GM23338 (cell line): Measurements from ENCODE around the gene LONRF3. TPM values are rescaled to one million over a fixed set of nuclear protein-coding genes. Genes with fewer than 3 reads are reported as not detected.

ENCODE experiments used
- ATAC-seq: fragments of 200-7000 bp; cut with Tn5 transposase; 3 replicates; pipeline ENCODE4 v1.9.1; 2020
- DNase-seq: peaks from one replicate; pipeline ENCODE4 v3.0.0-alpha.2; 2015; ENCODE audit warnings: low spot score
- H2AFZ ChIP-seq: fragments of 200-600 bp; sonication (generic); 2 replicates; pipeline ENCODE4 v1.8.0; 2016; ENCODE audit warnings: antibody characterized with exemption, mild to moderate bottlenecking, moderate library complexity
- H3F3A ChIP-seq: fragments of 200-600 bp; sonication (generic); replicated peaks from 2 replicates; pipeline ENCODE4 v1.8.0; 2017; ENCODE audit warnings: antibody characterized with exemption, mixed run types, low read depth
- H3K27ac ChIP-seq: fragments of 200-600 bp; sonication (generic); 2 replicates; pipeline ENCODE4 v1.6.1; 2016; ENCODE audit warnings: low read depth
- H3K27me3 ChIP-seq: fragments of 200-600 bp; sonication (generic); 2 replicates; pipeline ENCODE4 v1.8.0; 2016; ENCODE audit warnings: mild to moderate bottlenecking, mixed run types, moderate library complexity; ENCODE audit not compliant: insufficient read depth
- H3K36me3 ChIP-seq: fragments of 200-600 bp; sonication (generic); 2 replicates; pipeline ENCODE4 v1.8.0; 2016; ENCODE audit warnings: mild to moderate bottlenecking; ENCODE audit not compliant: insufficient read depth
- H3K4me1 ChIP-seq: fragments of 200-600 bp; sonication (generic); 2 replicates; pipeline ENCODE4 v1.8.0; 2016; ENCODE audit warnings: mild to moderate bottlenecking, moderate library complexity; ENCODE audit not compliant: insufficient read depth
- H3K4me2 ChIP-seq: fragments of 200-600 bp; sonication (generic); 2 replicates; pipeline ENCODE4 v1.7.1; 2017; ENCODE audit warnings: mixed run types
- H3K4me3 ChIP-seq: fragments of 200-600 bp; sonication (generic); 2 replicates; pipeline ENCODE4 v1.6.1; 2016; ENCODE audit warnings: mixed run types
- H3K79me2 ChIP-seq: fragments of 200-600 bp; sonication (generic); replicated peaks from 2 replicates; pipeline ENCODE4 v1.8.0; 2017; ENCODE audit warnings: mild to moderate bottlenecking; ENCODE audit not compliant: insufficient read depth
- H3K9me2 ChIP-seq: fragments of 200-600 bp; sonication (generic); 2 replicates; pipeline ENCODE4 v1.8.0; 2017; ENCODE audit not compliant: insufficient read depth
- H4K20me1 ChIP-seq: fragments of 200-600 bp; sonication (generic); replicated peaks from 2 replicates; pipeline ENCODE4 v1.8.0; 2017; ENCODE audit warnings: mild to moderate bottlenecking; ENCODE audit not compliant: insufficient read depth
- H3K27ac Mint-ChIP-seq: 2 replicates; pipeline ENCODE4 v1.8.0; 2020; ENCODE audit warnings: inconsistent platforms, mild to moderate bottlenecking, moderate library complexity, mixed read lengths
- H3K27me3 Mint-ChIP-seq: 3 replicates; pipeline ENCODE4 v1.8.0; 2022; ENCODE audit warnings: low read depth, mild to moderate bottlenecking, moderate library complexity, mixed read lengths, inconsistent platforms; ENCODE audit not compliant: insufficient read depth, poor library complexity
- H3K36me3 Mint-ChIP-seq: 3 replicates; pipeline ENCODE4 v1.8.0; 2021; ENCODE audit warnings: low read depth, mild to moderate bottlenecking, inconsistent platforms, moderate library complexity, mixed read lengths
- H3K4me1 Mint-ChIP-seq: 3 replicates; pipeline ENCODE4 v1.8.0; 2020; ENCODE audit warnings: mild to moderate bottlenecking, inconsistent platforms, mixed read lengths
- H3K4me3 Mint-ChIP-seq: 3 replicates; pipeline ENCODE4 v1.8.0; 2021; ENCODE audit warnings: moderate library complexity, mild to moderate bottlenecking, inconsistent platforms, mixed read lengths
- H3K9me3 Mint-ChIP-seq: 3 replicates; pipeline ENCODE4 v1.8.0; 2020; ENCODE audit warnings: moderate library complexity, mild to moderate bottlenecking, inconsistent platforms, mixed read lengths
- JUNB ChIP-seq: IDR thresholded peaks from one replicate; pipeline ENCODE4 v1.6.1; 2016; ENCODE audit warnings: antibody characterized with exemption; ENCODE audit not compliant: unreplicated experiment
- NANOG ChIP-seq: IDR thresholded peaks from 2 replicates; pipeline ENCODE4 v1.6.1; 2016; ENCODE audit warnings: antibody characterized with exemption, borderline replicate concordance
- POLR2AphosphoS5 ChIP-seq: IDR thresholded peaks from 2 replicates; pipeline ENCODE4 v1.6.1; 2016; ENCODE audit warnings: antibody characterized with exemption, low read depth
- STAT1 ChIP-seq: IDR thresholded peaks from one replicate; pipeline ENCODE4 v1.6.1; 2016; ENCODE audit warnings: antibody characterized with exemption; ENCODE audit not compliant: unreplicated experiment
- ZNF114 ChIP-seq: fragments of 250-450 bp; sonication (Bioruptor Pico); IDR thresholded peaks from 2 replicates; pipeline ENCODE4 v1.5.0; 2020; ENCODE audit warnings: mild to moderate bottlenecking, moderate library complexity
- ZNF331 ChIP-seq: fragments of 250-450 bp; sonication (Bioruptor Pico); IDR thresholded peaks from 2 replicates; pipeline ENCODE4 v1.5.0; 2020; ENCODE audit warnings: low read depth, mild to moderate bottlenecking, moderate library complexity
- polyA plus RNA-seq: library from polyadenylated mRNA; unstranded; fragments of >200 nt; fragmentation: Nextera tagmentation; extraction: Ambion mirVana; gene quantifications from 2 replicates; pipeline ENCODE4 v1.2.1, GENCODE V29; 2016
- total RNA-seq: library from RNA; depleted of rRNA; stranded (reverse); fragments of >200 nt; shearing (Covaris generic); gene quantifications from 2 replicates; pipeline ENCODE4 v1.2.3, GENCODE V29; 2014
- TF ChIP-seq, protein P1 (sequence below): IDR thresholded peaks from 2 replicates; pipeline ENCODE4 v1.6.1; 2016; ENCODE audit warnings: antibody characterized with exemption
- TF ChIP-seq, protein P2 (sequence below): fragments of 250-450 bp; sonication (Bioruptor Pico); IDR thresholded peaks from 2 replicates; pipeline ENCODE4 v1.5.0; 2020; ENCODE audit warnings: mild to moderate bottlenecking, moderate library complexity
- TF ChIP-seq, protein P3 (sequence below): IDR thresholded peaks from one replicate; pipeline ENCODE4 v1.6.1; 2018; ENCODE audit warnings: antibody characterized with exemption; ENCODE audit not compliant: unreplicated experiment

Gene LONRF3
- total and polyA plus RNA-seq, 2 experiments from 2014 or later: 0.10 TPM; not detected in 1

DNA sequence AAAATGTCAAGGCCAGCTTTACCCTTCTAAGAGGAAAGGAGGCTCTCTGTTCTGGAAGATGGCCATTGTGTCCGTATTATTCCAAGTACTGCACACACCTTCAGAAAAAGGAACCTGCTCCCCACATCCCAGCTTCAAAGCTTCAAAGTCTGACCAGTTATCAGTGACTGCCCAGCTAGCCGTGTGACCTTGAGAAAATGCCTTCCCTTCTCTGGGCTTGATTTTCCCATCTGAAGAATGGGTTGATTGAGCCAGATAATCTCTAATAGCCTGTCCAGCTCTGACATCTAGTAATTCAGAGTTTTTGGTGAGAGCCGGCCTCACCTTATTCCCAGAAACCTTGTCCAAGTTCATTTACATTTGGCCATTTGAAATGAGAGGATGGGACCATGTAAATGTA is 3.0 kb downstream of the LONRF3 start:
- no peak for ATAC-seq
- no peaks in the 10 kb centered on the region for H3K36me3 ChIP-seq
- no peaks in the 10 kb centered on the region for H3K79me2 ChIP-seq
- H3K9me2 ChIP-seq: no peaks in the 10 kb centered on the region
- Mint-ChIP-seq H3K4me3 (no peak overlapping the region; the same call in 2 of the 3 replicates), H3K4me1 (peaks cover 5% of the 10 kb centered on the region), H3K9me3 (no peaks in the 10 kb centered on the region), H3K36me3 (no peaks in the 10 kb centered on the region), H3K27me3 (peaks cover 80% of the 10 kb centered on the region), H3K27ac (no peak overlapping the region)
- no peaks in the 10 kb centered on the region for H3K4me1 ChIP-seq
- H3K27ac ChIP-seq: no peak overlapping the region
- no peak for DNase-seq
- TF ChIP-seq, protein P1, sequence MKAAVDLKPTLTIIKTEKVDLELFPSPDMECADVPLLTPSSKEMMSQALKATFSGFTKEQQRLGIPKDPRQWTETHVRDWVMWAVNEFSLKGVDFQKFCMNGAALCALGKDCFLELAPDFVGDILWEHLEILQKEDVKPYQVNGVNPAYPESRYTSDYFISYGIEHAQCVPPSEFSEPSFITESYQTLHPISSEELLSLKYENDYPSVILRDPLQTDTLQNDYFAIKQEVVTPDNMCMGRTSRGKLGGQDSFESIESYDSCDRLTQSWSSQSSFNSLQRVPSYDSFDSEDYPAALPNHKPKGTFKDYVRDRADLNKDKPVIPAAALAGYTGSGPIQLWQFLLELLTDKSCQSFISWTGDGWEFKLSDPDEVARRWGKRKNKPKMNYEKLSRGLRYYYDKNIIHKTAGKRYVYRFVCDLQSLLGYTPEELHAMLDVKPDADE: no peak
- TF ChIP-seq, protein P2, sequence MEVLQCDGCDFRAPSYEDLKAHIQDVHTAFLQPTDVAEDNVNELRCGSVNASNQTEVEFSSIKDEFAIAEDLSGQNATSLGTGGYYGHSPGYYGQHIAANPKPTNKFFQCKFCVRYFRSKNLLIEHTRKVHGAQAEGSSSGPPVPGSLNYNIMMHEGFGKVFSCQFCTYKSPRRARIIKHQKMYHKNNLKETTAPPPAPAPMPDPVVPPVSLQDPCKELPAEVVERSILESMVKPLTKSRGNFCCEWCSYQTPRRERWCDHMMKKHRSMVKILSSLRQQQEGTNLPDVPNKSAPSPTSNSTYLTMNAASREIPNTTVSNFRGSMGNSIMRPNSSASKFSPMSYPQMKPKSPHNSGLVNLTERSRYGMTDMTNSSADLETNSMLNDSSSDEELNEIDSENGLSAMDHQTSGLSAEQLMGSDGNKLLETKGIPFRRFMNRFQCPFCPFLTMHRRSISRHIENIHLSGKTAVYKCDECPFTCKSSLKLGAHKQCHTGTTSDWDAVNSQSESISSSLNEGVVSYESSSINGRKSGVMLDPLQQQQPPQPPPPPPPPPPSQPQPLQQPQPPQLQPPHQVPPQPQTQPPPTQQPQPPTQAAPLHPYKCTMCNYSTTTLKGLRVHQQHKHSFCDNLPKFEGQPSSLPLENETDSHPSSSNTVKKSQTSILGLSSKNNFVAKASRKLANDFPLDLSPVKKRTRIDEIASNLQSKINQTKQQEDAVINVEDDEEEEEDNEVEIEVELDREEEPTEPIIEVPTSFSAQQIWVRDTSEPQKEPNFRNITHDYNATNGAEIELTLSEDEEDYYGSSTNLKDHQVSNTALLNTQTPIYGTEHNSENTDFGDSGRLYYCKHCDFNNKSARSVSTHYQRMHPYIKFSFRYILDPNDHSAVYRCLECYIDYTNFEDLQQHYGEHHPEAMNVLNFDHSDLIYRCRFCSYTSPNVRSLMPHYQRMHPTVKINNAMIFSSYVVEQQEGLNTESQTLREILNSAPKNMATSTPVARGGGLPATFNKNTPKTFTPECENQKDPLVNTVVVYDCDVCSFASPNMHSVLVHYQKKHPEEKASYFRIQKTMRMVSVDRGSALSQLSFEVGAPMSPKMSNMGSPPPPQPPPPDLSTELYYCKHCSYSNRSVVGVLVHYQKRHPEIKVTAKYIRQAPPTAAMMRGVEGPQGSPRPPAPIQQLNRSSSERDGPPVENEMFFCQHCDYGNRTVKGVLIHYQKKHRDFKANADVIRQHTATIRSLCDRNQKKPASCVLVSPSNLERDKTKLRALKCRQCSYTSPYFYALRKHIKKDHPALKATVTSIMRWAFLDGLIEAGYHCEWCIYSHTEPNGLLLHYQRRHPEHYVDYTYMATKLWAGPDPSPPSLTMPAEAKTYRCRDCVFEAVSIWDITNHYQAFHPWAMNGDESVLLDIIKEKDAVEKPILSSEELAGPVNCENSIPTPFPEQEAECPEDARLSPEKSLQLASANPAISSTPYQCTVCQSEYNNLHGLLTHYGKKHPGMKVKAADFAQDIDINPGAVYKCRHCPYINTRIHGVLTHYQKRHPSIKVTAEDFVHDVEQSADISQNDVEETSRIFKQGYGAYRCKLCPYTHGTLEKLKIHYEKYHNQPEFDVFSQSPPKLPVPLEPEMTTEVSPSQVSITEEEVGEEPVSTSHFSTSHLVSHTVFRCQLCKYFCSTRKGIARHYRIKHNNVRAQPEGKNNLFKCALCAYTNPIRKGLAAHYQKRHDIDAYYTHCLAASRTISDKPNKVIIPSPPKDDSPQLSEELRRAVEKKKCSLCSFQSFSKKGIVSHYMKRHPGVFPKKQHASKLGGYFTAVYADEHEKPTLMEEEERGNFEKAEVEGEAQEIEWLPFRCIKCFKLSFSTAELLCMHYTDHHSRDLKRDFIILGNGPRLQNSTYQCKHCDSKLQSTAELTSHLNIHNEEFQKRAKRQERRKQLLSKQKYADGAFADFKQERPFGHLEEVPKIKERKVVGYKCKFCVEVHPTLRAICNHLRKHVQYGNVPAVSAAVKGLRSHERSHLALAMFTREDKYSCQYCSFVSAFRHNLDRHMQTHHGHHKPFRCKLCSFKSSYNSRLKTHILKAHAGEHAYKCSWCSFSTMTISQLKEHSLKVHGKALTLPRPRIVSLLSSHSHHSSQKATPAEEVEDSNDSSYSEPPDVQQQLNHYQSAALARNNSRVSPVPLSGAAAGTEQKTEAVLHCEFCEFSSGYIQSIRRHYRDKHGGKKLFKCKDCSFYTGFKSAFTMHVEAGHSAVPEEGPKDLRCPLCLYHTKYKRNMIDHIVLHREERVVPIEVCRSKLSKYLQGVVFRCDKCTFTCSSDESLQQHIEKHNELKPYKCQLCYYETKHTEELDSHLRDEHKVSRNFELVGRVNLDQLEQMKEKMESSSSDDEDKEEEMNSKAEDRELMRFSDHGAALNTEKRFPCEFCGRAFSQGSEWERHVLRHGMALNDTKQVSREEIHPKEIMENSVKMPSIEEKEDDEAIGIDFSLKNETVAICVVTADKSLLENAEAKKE: no peak
- TF ChIP-seq ZNF114 (CRISPR knock-in tag) (no peak), JUNB (no peak), ZNF331 (CRISPR knock-in tag) (no peak), NANOG (no peak), STAT1 (no peak), POLR2AphosphoS5 (no peak)
- TF ChIP-seq, protein P3, sequence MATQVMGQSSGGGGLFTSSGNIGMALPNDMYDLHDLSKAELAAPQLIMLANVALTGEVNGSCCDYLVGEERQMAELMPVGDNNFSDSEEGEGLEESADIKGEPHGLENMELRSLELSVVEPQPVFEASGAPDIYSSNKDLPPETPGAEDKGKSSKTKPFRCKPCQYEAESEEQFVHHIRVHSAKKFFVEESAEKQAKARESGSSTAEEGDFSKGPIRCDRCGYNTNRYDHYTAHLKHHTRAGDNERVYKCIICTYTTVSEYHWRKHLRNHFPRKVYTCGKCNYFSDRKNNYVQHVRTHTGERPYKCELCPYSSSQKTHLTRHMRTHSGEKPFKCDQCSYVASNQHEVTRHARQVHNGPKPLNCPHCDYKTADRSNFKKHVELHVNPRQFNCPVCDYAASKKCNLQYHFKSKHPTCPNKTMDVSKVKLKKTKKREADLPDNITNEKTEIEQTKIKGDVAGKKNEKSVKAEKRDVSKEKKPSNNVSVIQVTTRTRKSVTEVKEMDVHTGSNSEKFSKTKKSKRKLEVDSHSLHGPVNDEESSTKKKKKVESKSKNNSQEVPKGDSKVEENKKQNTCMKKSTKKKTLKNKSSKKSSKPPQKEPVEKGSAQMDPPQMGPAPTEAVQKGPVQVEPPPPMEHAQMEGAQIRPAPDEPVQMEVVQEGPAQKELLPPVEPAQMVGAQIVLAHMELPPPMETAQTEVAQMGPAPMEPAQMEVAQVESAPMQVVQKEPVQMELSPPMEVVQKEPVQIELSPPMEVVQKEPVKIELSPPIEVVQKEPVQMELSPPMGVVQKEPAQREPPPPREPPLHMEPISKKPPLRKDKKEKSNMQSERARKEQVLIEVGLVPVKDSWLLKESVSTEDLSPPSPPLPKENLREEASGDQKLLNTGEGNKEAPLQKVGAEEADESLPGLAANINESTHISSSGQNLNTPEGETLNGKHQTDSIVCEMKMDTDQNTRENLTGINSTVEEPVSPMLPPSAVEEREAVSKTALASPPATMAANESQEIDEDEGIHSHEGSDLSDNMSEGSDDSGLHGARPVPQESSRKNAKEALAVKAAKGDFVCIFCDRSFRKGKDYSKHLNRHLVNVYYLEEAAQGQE: no peak
- no peak overlapping the region for H3K4me3 ChIP-seq
- no peak overlapping the region for H2AFZ ChIP-seq
- H3F3A ChIP-seq: no peaks in the 10 kb centered on the region
- H3K27me3 ChIP-seq: peaks cover 93% of the 10 kb centered on the region
- H4K20me1 ChIP-seq: no peaks in the 10 kb centered on the region
- no peak overlapping the region for H3K4me2 ChIP-seq
